ENCODE data around the gene SALL2.

The SALL2 gene

DNA sequence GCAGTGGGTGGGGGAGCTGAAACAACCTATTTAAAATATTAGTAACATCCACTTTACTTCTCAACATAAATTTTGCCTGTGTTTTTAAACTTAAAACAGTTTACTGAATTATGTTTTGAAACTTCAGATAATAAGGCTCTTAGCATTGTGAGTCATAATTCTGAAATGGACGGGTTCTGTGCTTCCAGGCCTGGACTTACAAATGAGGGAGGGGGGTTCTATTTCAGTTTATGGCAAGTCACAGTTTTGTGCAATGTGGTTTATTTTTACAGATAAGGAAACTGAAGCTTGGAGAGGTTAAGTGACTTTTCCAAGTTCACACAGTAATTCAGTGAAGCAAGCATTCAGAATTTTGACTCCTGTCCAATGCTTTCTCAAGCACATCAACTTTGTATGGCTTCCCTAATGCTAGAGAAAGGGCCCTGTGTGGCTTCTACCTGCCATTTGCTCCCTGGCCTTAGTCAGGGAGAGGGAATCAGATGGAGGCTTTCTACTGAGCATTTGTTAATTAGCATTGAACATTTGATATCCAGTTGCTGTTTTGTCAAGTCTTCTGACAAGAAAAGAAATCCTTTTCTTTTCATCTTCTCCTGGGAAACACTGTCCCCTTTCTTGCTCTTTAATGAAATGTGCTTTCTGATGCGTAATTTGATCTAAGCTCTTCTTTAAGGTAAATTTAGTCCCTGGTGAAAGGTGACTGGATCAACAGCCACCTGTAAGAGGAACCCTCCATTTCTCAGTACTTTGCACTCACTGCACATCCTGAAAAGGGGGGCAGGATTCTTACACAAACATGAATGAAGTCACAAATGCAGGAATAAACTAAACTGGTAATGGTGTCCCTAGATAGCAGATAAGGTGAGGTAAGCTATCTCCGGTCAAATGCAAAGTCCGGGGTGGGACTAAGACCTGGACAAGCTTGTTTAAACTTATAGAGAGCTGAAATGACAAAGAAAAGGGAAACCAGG, 2.5 kb upstream of the SALL2 start:
- DNase-seq (ENCODE audit: low read depth), result peak; percentile 89

DNA sequence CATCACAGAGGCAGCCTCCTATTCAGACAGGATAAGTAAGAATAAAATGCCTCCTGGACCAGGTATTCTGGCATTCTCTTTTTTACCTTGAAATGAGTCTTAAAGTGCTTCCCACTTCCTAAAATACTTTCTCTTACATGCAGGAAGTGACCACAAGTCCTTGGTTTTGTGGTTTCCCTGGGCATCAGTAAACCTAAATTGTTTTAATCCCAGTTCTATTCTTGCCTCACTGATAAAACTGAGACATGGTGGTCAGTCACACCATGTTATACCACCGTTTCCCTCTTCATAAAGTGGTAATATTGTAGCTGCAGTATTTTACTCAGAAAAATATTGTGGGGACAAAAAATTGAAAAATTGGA, 1.2 kb upstream of the SALL2 start:
- DNase-seq (ENCODE audit: low read depth), result no peak

DNA sequence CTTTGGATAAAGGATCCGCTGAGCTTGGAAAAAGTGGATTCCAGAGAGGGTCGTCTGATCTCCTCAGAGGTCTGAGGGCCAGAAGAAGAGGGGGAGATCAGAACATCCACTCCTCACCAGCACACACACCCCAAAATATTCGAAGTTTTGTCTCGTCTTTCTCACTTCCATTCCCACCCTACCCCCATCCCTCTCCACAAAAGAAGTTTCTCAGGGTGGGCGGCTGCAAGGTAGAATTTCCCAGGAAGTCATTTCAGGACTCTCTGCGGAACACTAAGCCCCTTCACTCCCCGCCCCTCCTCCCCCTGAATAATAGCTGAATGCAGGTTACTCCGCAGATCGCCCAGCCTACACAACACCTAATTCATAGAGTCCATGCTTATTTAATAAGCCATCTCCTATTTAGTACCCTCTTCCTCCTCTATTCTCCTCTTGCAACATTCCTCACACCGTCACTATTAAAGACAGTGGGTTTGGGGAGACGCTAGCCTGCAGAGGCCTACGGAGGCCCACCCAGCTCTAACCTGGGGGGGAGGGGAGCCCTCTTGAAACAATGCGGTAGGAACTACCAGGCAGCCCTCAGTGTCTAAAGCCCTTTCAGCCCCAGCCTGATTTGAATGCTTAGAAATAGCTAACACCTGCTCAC, 649 bp upstream of the SALL2 start:
- DNase-seq (ENCODE audit: low read depth), result no peak

DNA sequence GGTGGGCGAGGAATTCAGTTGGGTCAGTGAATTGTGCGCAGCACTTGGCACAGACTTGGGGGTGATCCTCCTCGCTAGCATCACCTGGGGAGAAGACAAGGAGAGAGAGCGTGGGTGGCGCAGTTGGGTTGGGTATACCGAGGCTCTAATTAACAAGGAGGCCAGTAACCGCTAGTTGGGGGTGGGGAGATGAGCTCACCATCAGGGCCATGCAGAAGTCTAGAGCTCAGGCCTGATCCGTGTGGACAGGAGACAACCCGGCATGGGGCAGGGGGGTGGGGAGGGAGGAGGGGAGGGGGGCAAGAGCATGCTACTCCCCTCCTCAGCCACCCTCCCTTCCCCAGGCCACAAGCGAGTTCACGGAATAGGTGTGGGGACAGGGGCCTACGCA, 580 bp downstream of the SALL2 start:
- peak; percentile 52 for DNase-seq (ENCODE audit: low read depth)

DNA sequence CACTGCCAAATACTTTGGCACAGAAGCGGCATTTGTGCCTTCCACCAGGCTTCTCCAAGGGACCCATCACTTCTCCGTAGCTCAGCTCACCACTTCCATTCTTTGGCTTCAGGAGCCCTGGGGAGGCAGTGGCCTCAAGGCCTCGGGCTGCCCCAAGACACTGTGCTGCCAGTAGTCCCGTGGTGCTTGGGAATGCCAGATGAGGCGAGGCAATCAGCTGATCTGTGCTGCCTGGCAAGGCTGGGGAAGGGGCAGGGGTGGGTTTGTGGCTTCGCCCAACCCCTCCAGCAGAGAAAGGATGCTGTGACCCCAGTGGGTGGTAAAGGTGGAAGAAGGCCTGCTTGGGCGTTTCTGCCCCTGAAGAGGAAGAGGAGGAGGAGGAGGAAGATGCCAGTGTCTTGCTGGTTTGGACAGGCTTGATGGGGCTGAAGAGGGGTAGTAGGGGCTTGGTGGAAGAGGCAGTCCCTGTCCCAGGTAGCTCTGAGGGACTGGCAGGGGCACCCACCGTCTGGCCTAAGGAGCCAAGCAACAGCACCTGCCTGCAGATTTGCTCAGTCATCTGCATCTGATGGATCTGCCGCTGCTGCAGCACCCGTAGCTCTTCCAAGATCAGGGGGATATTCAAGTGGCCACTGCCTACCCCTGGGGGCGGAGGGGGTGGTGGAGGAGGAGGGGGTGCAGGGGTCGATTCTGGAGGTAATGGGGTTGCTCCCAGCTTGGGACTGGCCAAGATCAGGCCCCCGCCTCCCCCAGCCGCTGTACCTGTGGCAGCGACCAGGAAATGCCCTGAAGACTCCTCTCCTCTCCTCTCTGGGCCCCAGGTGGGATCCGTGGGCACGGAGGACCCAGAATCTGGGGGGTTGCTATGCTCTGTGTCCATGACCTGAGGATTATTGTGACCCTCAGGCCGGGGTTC, 1.3 kb downstream of the SALL2 start:
- no peak for DNase-seq (ENCODE audit: low read depth)

DNA sequence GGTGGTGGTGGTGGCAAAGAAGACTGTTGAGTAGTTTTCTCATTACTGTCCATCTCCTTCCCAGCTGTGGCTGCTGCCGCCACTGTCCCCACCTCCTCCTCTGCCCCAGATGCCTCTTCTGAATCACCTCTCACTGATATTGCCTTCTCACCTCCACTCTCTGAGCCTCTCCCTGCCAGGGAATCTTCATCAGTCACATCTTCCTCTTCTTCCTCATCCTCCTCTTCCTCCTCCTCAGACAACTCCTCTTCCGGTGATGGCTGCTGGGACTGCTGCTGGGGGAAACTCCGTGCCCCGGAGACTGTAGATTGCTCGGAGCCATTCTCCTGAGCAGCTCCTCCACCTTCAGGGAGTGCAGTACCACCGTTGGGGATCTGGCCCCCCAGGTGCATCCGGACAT, 2.9 kb downstream of the SALL2 start:
- DNase-seq (ENCODE audit: low read depth), result no peak

DNA sequence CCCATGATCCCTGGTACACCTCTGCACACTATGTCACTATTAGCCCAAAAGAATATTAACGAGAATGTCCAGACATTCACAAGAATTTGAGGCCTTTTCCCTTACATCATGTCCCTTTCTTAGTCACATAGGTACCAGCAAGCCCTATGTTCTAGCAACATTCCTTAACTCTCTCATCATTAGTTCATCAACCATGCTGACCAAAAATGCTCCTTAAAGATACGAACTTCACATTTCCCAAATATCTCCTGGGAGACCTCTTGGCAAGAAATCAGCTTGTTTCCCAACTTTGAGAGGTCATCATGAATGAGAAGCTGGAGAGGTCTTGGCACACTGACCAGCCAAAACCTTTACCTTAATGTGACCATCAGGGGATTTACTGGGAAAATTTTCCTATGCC, 4.6 kb downstream of the SALL2 start:
- DNase-seq (ENCODE audit: low read depth), result peak; percentile 81

DNA sequence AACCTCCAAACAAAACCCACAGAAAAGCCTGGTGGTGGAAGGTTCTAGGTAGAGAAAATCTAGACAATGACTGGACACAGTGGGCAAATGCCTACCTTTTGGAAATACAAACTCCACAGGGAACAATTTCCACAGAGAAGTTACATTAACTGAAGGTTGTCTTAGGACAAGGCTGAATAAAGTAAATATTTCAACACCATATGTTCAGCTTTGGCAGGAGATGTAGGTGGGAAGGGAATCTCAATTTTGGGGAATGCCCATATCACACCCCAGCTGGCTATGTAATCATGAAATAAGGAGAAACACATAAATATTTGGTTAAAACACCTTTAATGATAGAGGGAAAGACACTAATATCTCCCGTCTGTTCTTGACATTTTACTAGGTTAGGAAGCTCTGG, 5.4 kb downstream of the SALL2 start:
- DNase-seq (ENCODE audit: low read depth), result no peak

DNA sequence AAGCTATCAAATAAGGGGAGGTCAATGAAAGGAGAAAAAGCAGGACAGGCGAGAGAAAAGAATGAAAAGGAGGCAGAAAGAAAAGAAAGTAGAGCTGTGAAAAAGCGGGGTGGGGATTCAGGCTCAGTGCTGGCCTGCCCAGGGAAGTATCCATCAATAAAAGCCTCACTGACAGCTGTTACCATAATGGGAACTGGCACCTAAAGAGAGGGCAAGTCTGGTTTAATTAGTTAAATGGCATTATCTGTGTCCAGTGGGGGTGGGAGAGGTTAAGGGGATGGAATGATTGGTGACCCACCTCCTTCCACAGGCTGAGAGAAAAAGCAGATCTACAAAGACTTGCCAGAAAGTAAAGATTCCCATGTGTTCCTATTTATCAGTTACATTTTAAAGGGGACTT, 7.4 kb downstream of the SALL2 start:
- no peak for DNase-seq (ENCODE audit: low read depth)

DNA sequence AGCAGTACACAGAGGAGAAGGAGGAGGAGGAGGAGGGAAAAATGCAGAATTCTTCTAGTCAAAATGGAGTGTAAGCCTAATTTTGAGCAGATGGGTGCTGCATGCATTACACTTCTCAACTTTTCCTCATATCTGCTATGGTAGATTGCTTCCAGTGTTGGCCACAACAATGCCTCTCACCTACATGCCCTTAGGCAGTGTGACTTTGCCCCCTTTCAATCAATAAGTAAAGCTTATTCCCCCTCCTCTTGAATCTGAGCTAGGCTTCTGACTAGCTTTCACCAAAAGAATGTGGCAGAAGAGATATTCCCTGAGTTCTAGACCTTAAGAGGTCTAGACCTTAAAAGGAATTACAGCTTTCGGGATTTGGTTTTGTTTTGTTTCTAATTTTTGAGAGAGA, 11.8 kb downstream of the SALL2 start:
- DNase-seq (ENCODE audit: low read depth), result no peak

DNA sequence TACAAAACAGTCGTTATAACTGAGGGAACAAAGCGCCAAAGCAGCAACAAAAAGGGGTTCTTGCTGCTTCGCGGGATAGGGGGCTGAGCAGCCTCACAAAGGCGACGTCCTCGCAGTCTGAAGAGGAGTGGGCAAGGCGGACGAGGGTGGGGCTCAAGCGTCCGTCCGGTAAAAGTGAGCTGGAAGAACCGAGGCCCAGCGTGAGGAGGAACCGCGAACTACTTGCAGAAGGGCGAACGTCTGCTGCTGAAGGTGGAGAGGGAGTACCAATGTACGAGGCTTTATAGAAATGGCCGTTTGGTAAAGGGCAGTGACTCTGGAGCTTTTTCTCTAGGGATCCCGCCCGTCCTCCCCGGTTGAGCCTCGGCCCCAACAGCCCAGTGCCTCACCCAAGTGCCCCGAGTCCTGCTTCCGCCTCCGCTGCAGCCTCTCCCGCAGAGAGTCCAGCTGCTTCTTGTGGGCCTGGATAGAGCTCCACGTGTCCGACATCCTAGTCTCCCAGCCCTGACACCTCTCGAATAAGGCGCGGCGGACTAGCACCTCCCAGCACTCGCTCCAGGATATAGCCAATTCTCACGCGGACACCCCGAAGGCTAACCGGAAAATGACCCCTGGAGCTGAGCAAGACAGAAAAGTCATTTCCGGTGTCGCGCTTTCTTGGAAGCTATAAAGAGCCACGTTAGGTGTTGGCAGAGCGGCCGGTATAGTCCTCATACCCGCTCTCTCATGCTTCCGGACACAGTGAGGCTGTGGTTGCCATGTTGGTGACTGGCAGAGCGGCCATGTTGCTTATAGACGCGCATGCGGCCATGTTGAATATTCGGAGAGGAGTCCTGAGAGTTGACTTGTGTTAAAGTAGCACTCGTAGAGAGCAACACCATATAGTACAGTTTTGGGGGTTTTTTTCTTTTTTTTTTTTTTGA, 15.2 kb downstream of the SALL2 start, which contains the start of gene METTL3:
METTL3 (minus strand) TSS at position 606 of the 923 bp plus-strand sequence; CDS start at position 489, 117 bp downstream.
- peak; percentile 100 for DNase-seq (ENCODE audit: low read depth)

DNA sequence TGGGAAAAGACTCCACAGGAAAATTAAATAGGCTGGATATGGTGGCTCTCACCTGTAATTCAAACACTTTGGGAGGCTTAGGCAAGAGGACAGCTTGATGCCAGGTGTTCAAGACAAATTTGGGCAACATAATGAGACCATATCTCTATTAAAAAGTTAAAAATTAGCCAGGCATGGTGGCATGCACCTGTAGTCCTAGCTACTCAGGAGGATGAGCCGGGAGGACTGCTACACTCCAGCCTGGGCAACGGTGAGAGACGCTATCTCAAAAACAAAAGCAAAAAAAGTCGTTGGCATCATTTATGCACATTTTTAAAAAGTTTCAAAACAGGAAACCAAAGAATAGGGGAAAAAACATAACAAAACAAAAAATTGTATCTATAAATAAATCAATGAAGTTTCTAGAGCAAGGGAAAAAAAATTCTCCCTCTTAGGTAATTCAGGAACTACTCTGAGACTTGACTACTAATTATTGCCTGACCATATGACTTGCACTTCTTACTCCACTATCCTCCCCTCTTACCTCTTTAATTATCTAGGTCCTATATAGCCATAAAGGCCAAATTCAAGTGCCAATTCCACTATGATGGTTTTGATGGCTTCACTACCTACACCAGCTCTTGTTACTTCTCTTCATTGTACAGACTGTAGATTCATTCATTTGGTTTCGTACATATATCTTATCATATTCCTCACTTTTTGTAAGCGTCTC, 16.6 kb downstream of the SALL2 start:
- DNase-seq (ENCODE audit: low read depth), result no peak

DNA sequence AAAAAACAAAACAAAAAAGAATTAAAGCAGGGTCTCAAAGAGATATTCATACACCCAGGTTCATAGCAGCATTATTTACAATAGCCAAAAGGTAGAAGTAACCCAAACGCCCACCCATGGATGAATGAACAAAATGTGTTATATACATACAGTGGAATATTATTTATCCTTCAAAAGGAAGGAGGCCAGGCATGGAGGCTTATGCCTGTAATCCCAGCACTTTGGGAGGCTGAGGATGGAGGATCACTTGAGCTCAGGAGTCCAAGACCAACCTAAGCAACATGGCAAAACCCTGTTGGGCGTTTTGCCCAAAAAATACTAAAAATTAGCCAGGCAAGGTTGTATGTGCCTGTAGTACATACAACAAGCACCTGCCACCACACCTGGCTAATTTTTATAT, 19.6 kb downstream of the SALL2 start:
- no peak for DNase-seq (ENCODE audit: low read depth)

DNA sequence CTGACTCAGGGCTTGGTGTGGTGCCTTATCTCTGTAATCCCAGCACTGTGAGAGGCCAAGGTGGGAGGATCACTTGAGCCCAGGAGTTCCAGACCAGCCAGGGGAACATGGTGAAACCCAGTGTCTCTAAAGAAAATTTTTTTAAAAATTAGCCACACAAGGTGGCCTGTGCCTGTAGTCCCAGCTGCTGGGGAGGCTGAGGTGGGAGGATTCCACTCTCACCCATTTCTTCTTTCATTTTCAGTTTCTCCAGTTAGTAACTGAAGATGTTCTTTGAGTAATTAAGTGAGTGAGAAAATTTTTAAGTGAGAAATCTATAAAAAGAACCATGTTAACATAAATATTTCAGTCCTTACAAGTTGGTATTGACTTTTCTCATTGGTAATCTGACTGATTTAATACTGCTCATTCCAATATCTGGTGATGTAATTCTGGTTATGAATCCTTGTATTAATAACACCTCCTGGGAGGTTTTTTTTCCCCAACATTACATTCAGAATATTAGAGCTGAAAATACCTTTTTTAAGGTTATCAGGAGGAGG, 21.1 kb downstream of the SALL2 start:
- peak; percentile 40 for DNase-seq (ENCODE audit: low read depth)

DNA sequence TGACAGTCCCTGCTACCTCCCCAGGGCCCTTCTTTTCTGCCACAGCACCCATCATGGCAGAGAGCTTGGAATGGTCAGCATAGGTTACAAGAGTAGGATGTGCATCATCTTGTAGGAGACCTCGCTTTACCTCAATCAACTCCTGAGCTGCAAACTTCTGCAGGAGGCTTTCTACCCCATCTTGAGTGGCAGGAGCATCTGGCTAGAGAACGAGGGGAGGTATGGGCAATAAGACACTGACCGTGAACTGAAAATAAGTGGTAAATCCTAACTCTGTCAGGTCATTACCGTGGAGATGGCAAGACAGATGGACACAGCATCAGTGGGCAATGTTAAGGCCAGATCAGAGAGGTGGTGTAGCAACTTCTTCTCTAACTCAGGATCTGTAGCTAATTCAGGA, 22.8 kb downstream of the SALL2 start:
- no peak for DNase-seq (ENCODE audit: low read depth)

DNA sequence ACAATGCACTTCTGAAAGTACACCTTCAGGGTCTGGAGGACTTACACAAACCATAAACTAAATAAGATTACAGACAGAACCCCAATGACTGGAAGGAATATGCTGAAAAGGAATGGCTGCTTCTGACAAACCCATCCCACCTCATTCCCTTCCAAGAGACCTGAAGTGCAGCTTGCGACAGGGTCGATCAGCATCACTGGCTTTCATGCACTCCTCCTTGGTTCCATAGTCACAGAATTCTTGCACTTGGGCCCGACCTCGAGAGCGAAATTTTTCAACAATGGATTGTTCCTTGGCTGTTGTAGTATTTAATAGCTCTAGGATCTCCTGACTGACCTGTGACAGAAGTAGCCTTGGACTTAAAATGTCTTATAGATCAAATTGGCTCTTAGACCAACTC, 24.6 kb downstream of the SALL2 start:
- DNase-seq (ENCODE audit: low read depth), result no peak

DNA sequence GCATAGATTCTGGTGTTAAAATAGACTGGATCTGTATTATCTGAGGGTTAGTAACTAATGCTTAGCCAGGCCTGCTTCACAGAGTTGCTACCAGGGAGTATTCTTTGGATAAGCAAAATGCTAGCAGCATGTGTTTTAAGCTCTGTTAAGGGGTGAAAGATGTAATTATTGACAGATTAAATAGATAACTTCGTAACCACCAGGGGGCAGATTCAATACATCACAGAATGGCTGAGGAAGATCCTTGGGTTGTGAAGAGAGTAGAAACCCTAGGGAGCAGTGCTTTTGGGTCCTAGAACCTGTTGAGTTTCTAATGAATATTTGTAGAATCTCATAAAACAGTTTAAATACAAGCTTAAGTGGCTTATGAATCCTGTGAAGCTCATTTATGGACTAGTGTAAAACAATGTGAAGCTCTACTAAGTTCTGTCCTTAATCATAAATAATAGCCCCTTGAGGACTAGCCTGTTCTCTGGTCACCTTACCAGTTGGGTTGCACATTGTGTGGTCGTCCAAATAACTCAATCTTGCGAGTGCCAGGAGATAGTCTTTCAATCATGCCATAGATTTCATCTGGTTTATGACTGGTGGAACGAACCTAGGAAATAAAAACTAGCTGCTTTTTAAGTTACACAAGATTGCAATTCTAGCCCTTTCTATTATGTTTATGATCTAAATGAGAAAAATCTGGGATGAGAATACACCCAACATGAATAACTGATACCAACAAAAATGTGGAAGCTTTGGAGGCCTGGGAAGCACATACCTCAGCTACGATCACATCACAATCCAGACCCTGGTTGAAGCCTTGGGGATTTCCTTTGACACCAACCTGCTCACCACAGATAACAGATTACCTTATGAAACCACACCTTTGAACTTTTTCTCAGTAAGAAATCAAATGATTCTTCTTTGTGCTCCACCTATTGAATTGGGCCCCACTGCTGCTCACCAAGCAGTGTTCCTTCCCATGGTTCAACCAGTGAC, 27.3 kb downstream of the SALL2 start:
- peak; percentile 42 for DNase-seq (ENCODE audit: low read depth)

DNA sequence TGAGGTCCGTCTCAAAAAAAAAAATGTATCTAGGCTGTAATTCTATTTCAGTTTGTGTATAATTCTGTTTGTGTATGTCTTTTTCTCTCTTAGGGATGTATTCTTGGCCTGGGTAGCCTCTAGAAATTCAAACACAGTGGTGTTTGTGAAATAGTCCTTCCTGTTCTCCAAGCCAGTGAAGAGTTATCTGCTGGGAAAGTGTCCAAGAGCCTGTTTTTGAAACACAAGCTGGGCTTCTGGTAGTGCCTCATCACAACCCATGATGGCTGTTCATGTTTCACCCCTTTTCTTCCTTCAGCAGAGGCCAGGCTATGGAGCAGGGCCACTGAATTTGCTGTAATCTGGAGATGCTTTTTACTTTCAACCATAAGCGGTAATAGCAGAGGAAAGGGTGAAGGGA, 29.7 kb downstream of the SALL2 start:
- peak; percentile 79 for DNase-seq (ENCODE audit: low read depth)

Data from amniotic epithelial cell (primary cell).